DOHH2 (cell line): ENCODE measurements around the gene SF3A1.
A peak's percentile ranks its signal among the peaks of the same experiment; 100 is the strongest.

ENCODE experiments used
- H3F3A ChIP-seq: fragments of 200-600 bp; sonication (generic), shearing (Covaris generic); 2 replicates; pipeline ENCODE4 v1.6.0; 2016; ENCODE audit warnings: antibody characterized with exemption, mild to moderate bottlenecking; ENCODE audit not compliant: control insufficient read depth, insufficient read depth
- H3K27ac ChIP-seq: fragments of 200-600 bp; sonication (generic); 2 replicates; pipeline ENCODE4 v1.5.1; 2014; ENCODE audit warnings: low read depth, mild to moderate bottlenecking, low read length, moderate library complexity
- H3K27me3 ChIP-seq: fragments of 200-600 bp; sonication (generic); 2 replicates; pipeline ENCODE4 v1.6.1; 2014; ENCODE audit warnings: mild to moderate bottlenecking, low read length, mixed read lengths; ENCODE audit not compliant: control insufficient read depth
- H3K36me3 ChIP-seq: fragments of 200-600 bp; sonication (generic); 2 replicates; pipeline ENCODE4 v1.6.1; 2014; ENCODE audit warnings: mild to moderate bottlenecking, low read length, moderate library complexity, mixed read lengths; ENCODE audit not compliant: control insufficient read depth
- H3K4me1 ChIP-seq: fragments of 200-600 bp; sonication (generic); 2 replicates; pipeline ENCODE4 v1.6.1; 2014; ENCODE audit warnings: mild to moderate bottlenecking, low read length, mixed read lengths; ENCODE audit not compliant: control insufficient read depth
- H3K4me2 ChIP-seq: fragments of 200-600 bp; sonication (generic); 2 replicates; pipeline ENCODE4 v1.6.0; 2014; ENCODE audit warnings: mild to moderate bottlenecking, low read length, moderate library complexity
- H3K4me3 ChIP-seq: fragments of 200-600 bp; sonication (generic); 2 replicates; pipeline ENCODE4 v1.5.1; 2014; ENCODE audit warnings: mild to moderate bottlenecking, low read length, mixed read lengths
- H3K79me2 ChIP-seq: fragments of 200-600 bp; sonication (generic); 2 replicates; pipeline ENCODE4 v1.6.1; 2014; ENCODE audit warnings: mild to moderate bottlenecking, low read length, mixed read lengths; ENCODE audit not compliant: control insufficient read depth
- H3K9me2 ChIP-seq: fragments of 200-600 bp; sonication (generic); replicated peaks from 2 replicates; pipeline ENCODE4 v1.6.1; 2014; ENCODE audit warnings: mild to moderate bottlenecking, low read length, mixed read lengths; ENCODE audit not compliant: control insufficient read depth
- H3K9me3 ChIP-seq: fragments of 200-600 bp; sonication (generic); 2 replicates; pipeline ENCODE4 v1.6.1; 2014; ENCODE audit warnings: antibody characterized with exemption, low read length, mixed read lengths; ENCODE audit not compliant: control insufficient read depth, insufficient read depth
- H4K20me1 ChIP-seq: fragments of 200-600 bp; sonication (generic); 2 replicates; pipeline ENCODE4 v1.6.0; 2014; ENCODE audit warnings: low read depth, mild to moderate bottlenecking, antibody characterized with exemption, low read length, moderate library complexity; ENCODE audit not compliant: control insufficient read depth, insufficient read depth
- CTCF ChIP-seq: fragments of 200-600 bp; sonication (generic); IDR thresholded peaks from one replicate; pipeline ENCODE4 v1.5.1; 2014; ENCODE audit warnings: antibody characterized with exemption, mild to moderate bottlenecking, low read depth, low read length; ENCODE audit not compliant: poor library complexity, severe bottlenecking
- EZH2phosphoT487 ChIP-seq: fragments of 200-600 bp; sonication (generic); IDR thresholded peaks from 2 replicates; pipeline ENCODE4 v1.6.1; 2017; ENCODE audit warnings: borderline replicate concordance, mild to moderate bottlenecking, antibody characterized with exemption, low read length, moderate library complexity, mixed read lengths

Gene SF3A1

DNA sequence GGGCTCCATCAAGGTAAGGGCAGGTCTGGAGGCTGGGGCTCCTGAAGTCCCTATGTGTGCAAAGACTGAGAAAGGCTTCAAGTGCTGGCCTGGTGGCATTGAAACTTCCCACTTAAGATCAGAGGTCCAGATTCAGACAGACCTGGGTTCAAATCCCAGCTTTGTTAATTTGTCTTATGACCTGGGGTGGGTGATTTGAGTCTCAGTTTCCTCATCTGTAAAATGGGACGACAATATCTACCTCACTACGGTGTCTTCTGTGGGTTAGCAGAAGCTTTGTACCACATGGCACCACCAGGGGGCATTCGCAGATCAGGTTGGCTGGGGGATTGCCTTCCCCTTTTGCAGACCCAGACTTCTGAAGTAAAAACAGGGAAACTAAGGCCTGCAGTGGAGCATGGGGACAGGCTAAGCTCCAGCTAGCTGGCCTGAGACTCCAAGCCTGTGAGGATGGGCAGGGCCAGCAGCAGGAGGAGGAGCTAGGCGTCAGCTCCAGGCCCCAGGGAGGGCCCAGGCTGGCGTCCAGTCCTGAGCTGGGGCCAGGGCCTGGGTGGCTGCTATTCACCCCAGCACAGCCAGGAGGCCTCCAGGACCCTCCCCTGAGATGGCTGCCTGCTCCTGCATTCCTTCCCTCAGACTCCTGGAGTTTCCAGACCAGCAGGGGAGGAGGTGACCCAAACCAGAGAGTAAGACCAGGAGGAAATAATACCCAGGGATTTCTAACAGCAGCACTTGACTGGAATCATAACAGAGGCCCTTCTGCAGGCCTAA is 68.9 kb downstream of the SF3A1 start:
- H3K4me2 ChIP-seq, result no peak overlapping the region
- no peaks in the 10 kb centered on the region for H3K36me3 ChIP-seq
- no peaks in the 10 kb centered on the region for H3K9me3 ChIP-seq
- H3K4me3 ChIP-seq, result no peak overlapping the region
- peaks cover 34% of the 10 kb centered on the region for H3K4me1 ChIP-seq
- H3K27ac ChIP-seq, result no peak overlapping the region
- no peaks in the 10 kb centered on the region for H3K9me2 ChIP-seq
- H3F3A ChIP-seq, result peaks cover 8% of the 10 kb centered on the region; the same call in 1 of the 2 replicates
- TF ChIP-seq EZH2phosphoT487 (no peak), CTCF (peak; percentile 87)
- peaks cover 3% of the 10 kb centered on the region; the same call in 1 of the 2 replicates for H4K20me1 ChIP-seq
- H3K27me3 ChIP-seq, result no peaks in the 10 kb centered on the region
- H3K79me2 ChIP-seq, result no peaks in the 10 kb centered on the region

DNA sequence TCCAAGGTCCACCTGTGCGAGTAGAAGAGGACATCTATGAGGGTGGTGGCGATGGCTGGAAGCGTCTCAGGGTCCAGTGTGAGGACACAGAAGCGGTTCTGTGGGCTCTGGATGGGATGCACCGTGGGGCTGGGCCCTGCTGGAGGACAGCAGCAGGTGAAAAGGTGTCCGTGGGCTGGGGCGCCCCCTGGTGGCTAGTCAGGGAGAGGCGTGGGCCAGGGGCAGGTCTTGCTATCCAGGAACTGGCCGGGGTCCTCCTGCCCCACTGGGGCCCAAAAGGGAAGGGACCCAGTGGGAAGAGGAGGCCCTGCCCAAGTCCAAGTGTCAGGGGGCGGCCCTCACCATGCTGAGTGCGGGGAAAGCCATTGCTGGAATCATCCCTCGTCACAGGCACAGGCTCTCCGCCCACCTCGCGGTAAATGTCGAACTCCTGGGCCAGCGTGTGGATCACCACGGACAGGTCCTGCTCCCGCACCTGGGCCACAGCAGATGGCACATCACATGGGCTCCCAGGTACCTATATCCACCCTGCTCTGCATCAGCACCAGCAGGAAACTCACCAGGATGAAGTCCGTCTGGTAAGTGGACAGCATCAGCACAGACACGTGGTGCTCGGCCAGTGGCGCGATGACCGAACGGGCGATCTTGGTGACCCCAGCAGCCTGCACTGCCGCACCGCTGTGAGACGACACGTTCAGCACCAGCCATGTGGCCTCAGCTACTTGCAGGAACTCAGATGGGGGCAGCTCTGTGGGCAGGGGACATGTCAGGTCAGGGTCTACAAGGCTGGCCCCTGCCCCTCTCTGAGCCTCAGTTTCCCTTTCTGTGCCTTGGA is 69.7 kb downstream of the SF3A1 start:
- Histone ChIP-seq H3K4me2 (no peak overlapping the region), H3K36me3 (no peaks in the 10 kb centered on the region), H3K27me3 (peaks cover 3% of the 10 kb centered on the region; the same call in 1 of the 2 replicates), H3F3A (peaks cover 8% of the 10 kb centered on the region; the same call in 1 of the 2 replicates), H3K79me2 (no peaks in the 10 kb centered on the region), H3K9me3 (no peaks in the 10 kb centered on the region), H3K27ac (no peak overlapping the region), H4K20me1 (peaks cover 3% of the 10 kb centered on the region; the same call in 1 of the 2 replicates), H3K4me1 (peaks cover 34% of the 10 kb centered on the region), H3K9me2 (no peaks in the 10 kb centered on the region), H3K4me3 (no peak overlapping the region)
- TF ChIP-seq CTCF (peak; percentile 90), EZH2phosphoT487 (no peak)

DNA sequence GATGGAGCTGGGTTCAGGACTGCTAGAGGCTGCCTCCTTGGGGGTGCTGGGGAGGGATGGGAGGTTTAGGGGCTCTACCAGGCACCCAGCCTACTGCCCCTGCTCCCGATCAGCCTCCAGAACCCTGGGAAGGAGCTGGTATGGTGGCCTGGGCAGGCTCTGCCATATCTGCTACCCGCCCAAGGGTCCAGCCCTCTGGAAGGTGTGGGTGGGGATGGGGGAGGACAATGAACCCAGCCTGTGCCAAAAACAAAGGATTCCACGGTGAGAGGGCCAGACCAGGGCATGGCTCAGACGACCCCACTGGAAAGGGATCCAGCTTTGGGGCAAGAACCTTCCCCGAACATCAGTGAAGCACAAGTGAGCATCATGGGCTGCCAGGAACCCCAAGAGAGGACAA is 70.4 kb downstream of the SF3A1 start:
- H3K4me1 ChIP-seq, result peaks cover 32% of the 10 kb centered on the region
- no peak overlapping the region for H3K4me3 ChIP-seq
- peaks cover 3% of the 10 kb centered on the region; the same call in 1 of the 2 replicates for H4K20me1 ChIP-seq
- no peaks in the 10 kb centered on the region for H3K9me3 ChIP-seq
- no peaks in the 10 kb centered on the region for H3K9me2 ChIP-seq
- TF ChIP-seq CTCF (no peak), EZH2phosphoT487 (no peak)
- no peak overlapping the region for H3K27ac ChIP-seq
- H3K36me3 ChIP-seq, result no peaks in the 10 kb centered on the region
- peaks cover 3% of the 10 kb centered on the region; the same call in 1 of the 2 replicates for H3K27me3 ChIP-seq
- no peak overlapping the region for H3K4me2 ChIP-seq
- peaks cover 8% of the 10 kb centered on the region; the same call in 1 of the 2 replicates for H3F3A ChIP-seq
- no peaks in the 10 kb centered on the region for H3K79me2 ChIP-seq
